ENCODE measurements around the gene ITGA4. TPM values are rescaled to one million over a fixed set of nuclear protein-coding genes. Genes with fewer than 3 reads are reported as not detected.
A peak's percentile ranks its signal among the peaks of the same experiment; 100 is the strongest.

The ITGA4 gene
- total and polyA plus RNA-seq, 8 donors, result 19.9 to 26.5 (median 24.4) TPM

- no peak for TF ChIP-seq CTCF (IDR thresholded peaks at IDR 0.05)
Observed at GRCh38 chr2:181570059-181570458, 112.9 kb downstream of the ITGA4 start.

GRCh38 chr2:181570833-181571661 lies 113.9 kb downstream of the ITGA4 start:
- Histone ChIP-seq H3K4me1 (no peaks in the 10 kb centered on the region), H3K27me3 (peaks cover 0 to 4% of the 10 kb centered on the region in 2 donors), H3K27ac (no peak overlapping the region), H3K9me3 (no peaks in the 10 kb centered on the region), H3K36me3 (no peaks in the 10 kb centered on the region), H3K4me3 (no peak overlapping the region)
- intact Hi-C loops (cut with DNase I), result loop anchor here in 1 of 2 donors (10.0 kb wide), 1 partner anchor 144 kb away; no protein-coding TSS in a partner anchor
- TF ChIP-seq CTCF (IDR thresholded peaks at IDR 0.05), result peak in 1 of 2 donors; percentile 13
- no peak for ATAC-seq
- DNase-seq, result no peak

More at GRCh38 chr2:181570059-181570458, 112.9 kb downstream of the ITGA4 start:
- no peaks in the 10 kb centered on the region for H3K9me3 ChIP-seq
- no peaks in the 10 kb centered on the region for H3K36me3 ChIP-seq
- H3K27ac ChIP-seq, result no peak overlapping the region
- no peaks in the 10 kb centered on the region for H3K4me1 ChIP-seq
- intact Hi-C loops (cut with DNase I), result loop anchor here in 1 of 2 donors (10.0 kb wide), 1 partner anchor 145 kb away; no protein-coding TSS in a partner anchor
- no peak for ATAC-seq
- H3K27me3 ChIP-seq, result peaks cover 0 to 4% of the 10 kb centered on the region in 2 donors
- DNase-seq, result no peak
- no peak overlapping the region for H3K4me3 ChIP-seq

- Histone ChIP-seq H3K4me1 (no peaks in the 10 kb centered on the region), H3K4me3 (no peak overlapping the region), H3K27ac (no peak overlapping the region), H3K36me3 (no peaks in the 10 kb centered on the region), H3K9me3 (no peaks in the 10 kb centered on the region), H3K27me3 (peaks cover 0 to 4% of the 10 kb centered on the region in 2 donors)
- intact Hi-C loops (cut with DNase I), result loop anchor here in 1 of 2 donors (10.0 kb wide), 1 partner anchor 142 kb away; no protein-coding TSS in a partner anchor
- peak in 1 of 2 donors; percentile 40 for TF ChIP-seq CTCF (IDR thresholded peaks at IDR 0.05)
- DNase-seq (peak in 2 of 4 donors; percentile 4 to 15), ATAC-seq (no peak)
Observed at GRCh38 chr2:181573140-181573736, 116.1 kb downstream of the ITGA4 start.

GRCh38 chr2:181574321-181574720 lies 117.1 kb downstream of the ITGA4 start:
- no peak overlapping the region for H3K4me3 ChIP-seq
- H3K36me3 ChIP-seq, result no peaks in the 10 kb centered on the region
- no peak overlapping the region for H3K27ac ChIP-seq
- DNase-seq, result no peak
- H3K27me3 ChIP-seq, result peaks cover 0 to 4% of the 10 kb centered on the region in 2 donors
- ATAC-seq, result no peak
- H3K9me3 ChIP-seq, result no peaks in the 10 kb centered on the region
- no peak for TF ChIP-seq CTCF (IDR thresholded peaks at IDR 0.05)
- intact Hi-C loops (cut with DNase I), result loop anchor here in 1 of 2 donors (10.0 kb wide), 1 partner anchor 140 kb away; no protein-coding TSS in a partner anchor
- no peaks in the 10 kb centered on the region for H3K4me1 ChIP-seq
